ENCODE data around the gene LHPP. TPM values are rescaled to one million over a fixed set of nuclear protein-coding genes. Genes with fewer than 3 reads are reported as not detected.

Gene LHPP
- total RNA-seq, 1 donor from 2014 or later = 18.8 TPM

GRCh38 chr10:124601431-124602120 is 140.0 kb downstream of the LHPP start:
- H3K4me3 Mint-ChIP-seq (ENCODE audit: unreplicated experiment) = no peak overlapping the region
- no peaks in the 10 kb centered on the region for H3K27me3 Mint-ChIP-seq (ENCODE audit: unreplicated experiment)
- H3K4me1 Mint-ChIP-seq (ENCODE audit: unreplicated experiment) = no peaks in the 10 kb centered on the region
- DNase-seq (ENCODE audit: extremely low spot score, unreplicated experiment) = no peak
- H3K36me3 Mint-ChIP-seq (ENCODE audit: unreplicated experiment) = no peaks in the 10 kb centered on the region
- no peaks in the 10 kb centered on the region for H3K9me3 Mint-ChIP-seq (ENCODE audit: unreplicated experiment)
- no peak overlapping the region for H3K27ac Mint-ChIP-seq (ENCODE audit: unreplicated experiment)
- no peak for TF ChIP-seq CTCF (IDR thresholded peaks at IDR 0.05)

DNA sequence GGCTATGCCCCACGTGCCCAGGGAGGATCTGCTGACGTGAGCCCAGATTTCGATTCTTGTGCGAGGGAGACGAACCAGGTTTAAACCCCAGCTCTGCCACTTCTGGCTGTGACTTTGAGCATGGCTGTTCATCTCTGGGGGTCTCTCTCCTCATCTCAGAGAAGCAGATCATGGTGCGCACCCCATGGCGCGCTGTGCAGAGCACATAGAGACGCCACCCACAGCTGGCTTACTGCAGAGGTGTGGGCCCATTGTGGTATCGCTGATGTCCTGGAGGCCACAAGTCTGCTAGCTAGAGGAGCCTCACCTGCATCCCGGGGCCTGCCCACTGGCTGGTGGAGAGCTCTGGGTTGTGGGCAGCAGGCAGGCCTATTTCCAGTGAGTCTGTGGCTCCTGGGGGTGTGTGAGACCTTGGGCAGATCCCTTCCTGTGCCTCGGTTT is 140.5 kb downstream of the LHPP start:
- H3K4me1 Mint-ChIP-seq (ENCODE audit: unreplicated experiment) = no peaks in the 10 kb centered on the region
- TF ChIP-seq CTCF (IDR thresholded peaks at IDR 0.05) = no peak
- no peaks in the 10 kb centered on the region for H3K9me3 Mint-ChIP-seq (ENCODE audit: unreplicated experiment)
- H3K27me3 Mint-ChIP-seq (ENCODE audit: unreplicated experiment) = no peaks in the 10 kb centered on the region
- DNase-seq (ENCODE audit: extremely low spot score, unreplicated experiment) = no peak
- H3K4me3 Mint-ChIP-seq (ENCODE audit: unreplicated experiment) = no peak overlapping the region
- H3K27ac Mint-ChIP-seq (ENCODE audit: unreplicated experiment) = no peak overlapping the region
- H3K36me3 Mint-ChIP-seq (ENCODE audit: unreplicated experiment) = no peaks in the 10 kb centered on the region

GRCh38 chr10:124602646-124603365 is 141.2 kb downstream of the LHPP start:
- Mint-ChIP-seq H3K4me3 (ENCODE audit: unreplicated experiment) (no peak overlapping the region), H3K9me3 (ENCODE audit: unreplicated experiment) (no peaks in the 10 kb centered on the region), H3K27ac (ENCODE audit: unreplicated experiment) (no peak overlapping the region), H3K27me3 (ENCODE audit: unreplicated experiment) (no peaks in the 10 kb centered on the region), H3K4me1 (ENCODE audit: unreplicated experiment) (no peaks in the 10 kb centered on the region), H3K36me3 (ENCODE audit: unreplicated experiment) (no peaks in the 10 kb centered on the region)
- no peak for DNase-seq (ENCODE audit: extremely low spot score, unreplicated experiment)
- TF ChIP-seq CTCF (IDR thresholded peaks at IDR 0.05) = no peak

GRCh38 chr10:124603376-124604213 is 142.0 kb downstream of the LHPP start:
- Mint-ChIP-seq H3K4me3 (ENCODE audit: unreplicated experiment) (no peak overlapping the region), H3K27ac (ENCODE audit: unreplicated experiment) (no peak overlapping the region), H3K27me3 (ENCODE audit: unreplicated experiment) (no peaks in the 10 kb centered on the region), H3K36me3 (ENCODE audit: unreplicated experiment) (no peaks in the 10 kb centered on the region), H3K4me1 (ENCODE audit: unreplicated experiment) (no peaks in the 10 kb centered on the region), H3K9me3 (ENCODE audit: unreplicated experiment) (no peaks in the 10 kb centered on the region)
- no peak for DNase-seq (ENCODE audit: extremely low spot score, unreplicated experiment)
- no peak for TF ChIP-seq CTCF (IDR thresholded peaks at IDR 0.05)

Data from osteocyte (in vitro differentiated cells).